Inflammatory macrophage (primary cell): ENCODE measurements around the gene METTL25B.
A peak's percentile ranks its signal among the peaks of the same experiment; 100 is the strongest.

Source experiments
- DNase-seq, 2 donors: peaks; one replicate each; pipeline ENCODE4 v3.0.0-alpha.2; 2020 to 2022

METTL25B gene

GRCh38 chr1:156700736-156701531, 27.3 kb upstream of the METTL25B start:
- no peak for DNase-seq

- DNase-seq, result no peak
Measured at GRCh38 chr1:156703336-156703735, 24.9 kb upstream of the METTL25B start.

- DNase-seq, result no peak
Measured at GRCh38 chr1:156703741-156704140, 24.5 kb upstream of the METTL25B start.

GRCh38 chr1:156704166-156704711, 24.0 kb upstream of the METTL25B start:
- DNase-seq, result no peak

GRCh38 chr1:156704930-156705320, 23.3 kb upstream of the METTL25B start:
- peak in 1 of 2 donors; percentile 72 for DNase-seq

- peak; percentile 41 to 70 for DNase-seq
Measured at GRCh38 chr1:156705321-156705917, 22.9 kb upstream of the METTL25B start, which contains the start of gene CRABP2. CRABP2 (minus strand) TSS chr1:156705583; CDS start chr1:156705446, 137 bp downstream.

GRCh38 chr1:156705918-156706656, 22.2 kb upstream of the METTL25B start:
- peak; percentile 56 to 71 for DNase-seq

GRCh38 chr1:156706657-156707416, 21.4 kb upstream of the METTL25B start:
- no peak for DNase-seq

- DNase-seq, result no peak
Measured at GRCh38 chr1:156707417-156708217, 20.7 kb upstream of the METTL25B start.

- no peak for DNase-seq
Measured at GRCh38 chr1:156708218-156708661, 20.0 kb upstream of the METTL25B start.

GRCh38 chr1:156709031-156709430, 19.2 kb upstream of the METTL25B start:
- no peak for DNase-seq

GRCh38 chr1:156709757-156710489, 18.3 kb upstream of the METTL25B start:
- no peak for DNase-seq

- no peak for DNase-seq
Measured at GRCh38 chr1:156711011-156711817, 17.1 kb upstream of the METTL25B start.

GRCh38 chr1:156712626-156713025, 15.6 kb upstream of the METTL25B start:
- DNase-seq, result no peak

GRCh38 chr1:156714830-156715229, 13.4 kb upstream of the METTL25B start:
- no peak for DNase-seq

GRCh38 chr1:156717351-156717750, 10.9 kb upstream of the METTL25B start:
- DNase-seq, result no peak

GRCh38 chr1:156721131-156721530, 7.1 kb upstream of the METTL25B start:
- DNase-seq, result no peak

- DNase-seq, result no peak
Measured at GRCh38 chr1:156721535-156721934, 6.7 kb upstream of the METTL25B start.

- peak; percentile 90 to 92 for DNase-seq
Measured at GRCh38 chr1:156725683-156726280, 2.5 kb upstream of the METTL25B start.
